Naive thymus-derived CD4-positive, alpha-beta T cell (primary cell): ENCODE results near the gene FOXQ1. TPM values are rescaled to one million over a fixed set of nuclear protein-coding genes. Genes with fewer than 3 reads are reported as not detected.

Experiments used
- ATAC-seq: fragments of 150-1000 bp; cut with Tn5 transposase; 2 replicates; pipeline ENCODE4 v1.10.0; 2021; ENCODE audit warnings: mild to moderate bottlenecking, moderate library complexity
- CTCF ChIA-PET: fragments of 350-600 bp; sonication (Branson Sonifier 250); formaldehyde crosslinking; loops from one replicate; lab custom pipeline; 2021; ENCODE audit warnings: antibody characterized with exemption; lab: Charles Lee
- POLR2A ChIA-PET: fragments of 350-600 bp; sonication (Branson Sonifier 250); formaldehyde crosslinking; loops from one replicate; lab custom pipeline; 2021; ENCODE audit warnings: antibody characterized with exemption, inconsistent platforms; lab: Charles Lee
- DNase-seq, 9 donors: peaks; one replicate each; pipeline versions ENCODE4 v3.0.0 to v3.0.0-alpha.2; 2020 to 2022; ENCODE audit warnings: mixed read lengths in 1 of 9
- H3K27ac ChIP-seq: one replicate; pipeline ENCODE4 v1.7.0; 2013; ENCODE audit warnings: mild to moderate bottlenecking, low read depth, low read length, moderate library complexity
- H3K27me3 ChIP-seq, 2 donors: one replicate each; pipeline ENCODE4 v1.7.0; 2013; ENCODE audit warnings: low read length in 2 of 2, mild to moderate bottlenecking in 2 of 2, moderate library complexity in 2 of 2; ENCODE audit not compliant: control insufficient read depth in 2 of 2, insufficient read depth in 2 of 2
- H3K36me3 ChIP-seq, 3 experiments: 1 replicate in 2 of 3; 2 replicates in 1 of 3; pipeline ENCODE4 v1.7.0; 2013; ENCODE audit warnings: low read length in 3 of 3, mild to moderate bottlenecking in 3 of 3, moderate library complexity in 1 of 3; ENCODE audit not compliant: insufficient read depth in 3 of 3, control insufficient read depth in 2 of 3
- H3K4me1 ChIP-seq, 2 donors: one replicate each; pipeline ENCODE4 v1.7.0; 2013; ENCODE audit warnings: low read length in 2 of 2, mild to moderate bottlenecking in 2 of 2, moderate library complexity in 1 of 2; ENCODE audit not compliant: control insufficient read depth in 2 of 2, insufficient read depth in 2 of 2
- H3K4me3 ChIP-seq: 2 replicates; pipeline ENCODE4 v1.7.0; 2013; ENCODE audit warnings: mild to moderate bottlenecking, low read length
- H3K9me3 ChIP-seq, 3 experiments: 1 replicate in 2 of 3; 2 replicates in 1 of 3; pipeline ENCODE4 v1.7.0; 2013; ENCODE audit warnings: low read length in 3 of 3; ENCODE audit not compliant: control insufficient read depth in 2 of 3
- H3K27ac Mint-ChIP-seq, 9 donors: one replicate each; pipeline ENCODE4 v1.8.0; 2020 to 2022; ENCODE audit warnings: mixed read lengths in 9 of 9, mild to moderate bottlenecking in 8 of 9, moderate library complexity in 5 of 9, inconsistent platforms in 2 of 9
- H3K27me3 Mint-ChIP-seq, 5 donors: one replicate each; pipeline ENCODE4 v1.8.0; 2021 to 2022; ENCODE audit warnings: mixed read lengths in 5 of 5, mild to moderate bottlenecking in 1 of 5
- H3K36me3 Mint-ChIP-seq, 5 donors: one replicate each; pipeline ENCODE4 v1.8.0; 2020 to 2022; ENCODE audit warnings: mixed read lengths in 5 of 5, mild to moderate bottlenecking in 3 of 5, inconsistent platforms in 1 of 5
- H3K4me1 Mint-ChIP-seq, 7 donors: one replicate each; pipeline ENCODE4 v1.8.0; 2020 to 2022; ENCODE audit warnings: mixed read lengths in 7 of 7, mild to moderate bottlenecking in 3 of 7, inconsistent platforms in 1 of 7
- H3K4me3 Mint-ChIP-seq, 10 donors: one replicate each; pipeline ENCODE4 v1.8.0; 2020 to 2022; ENCODE audit warnings: mild to moderate bottlenecking in 10 of 10, mixed read lengths in 10 of 10, moderate library complexity in 6 of 10, inconsistent platforms in 2 of 10
- H3K9me3 Mint-ChIP-seq, 11 donors: one replicate each; pipeline ENCODE4 v1.8.0; 2020 to 2022; ENCODE audit warnings: mixed read lengths in 11 of 11, mild to moderate bottlenecking in 4 of 11, inconsistent platforms in 1 of 11, moderate library complexity in 1 of 11
- intact Hi-C, 2 donors: fragments of 100-400 bp; cut with micrococcal nuclease; formaldehyde crosslinking; loops; one replicate each; pipeline ENCODE4 v1.15.1; 2023
- polyA plus RNA-seq, 2 donors: library from polyadenylated mRNA; unstranded; fragments of 300-500 nt; fragmentation: Illumina TruSeq; gene quantifications; one replicate each; pipeline ENCODE4 v1.2.3, GENCODE V29; 2021
- total RNA-seq, 6 experiments: library from RNA in 5 of 6; stranded (reverse) in 5 of 6; gene quantifications; 1 replicate in 5 of 6; 2 replicates in 1 of 6; pipeline ENCODE4 v1.2.3 and lab custom pipeline; 2021 to 2026

Gene FOXQ1
- total and polyA plus RNA-seq, 7 experiments from 2014 or later = not detected

- peaks cover 41 to 62% (median 56%) of the 10 kb centered on the region in 5 donors for H3K27me3 Mint-ChIP-seq
- no peaks in the 10 kb centered on the region for H3K4me1 Mint-ChIP-seq
These were observed 52.1 kb downstream of the FOXQ1 start for GRCh38 chr6:1363729-1364572.

More at GRCh38 chr6:1363729-1364572, 52.1 kb downstream of the FOXQ1 start:
- Histone ChIP-seq H3K4me1 (no peaks in the 10 kb centered on the region), H3K27me3 (no peaks in the 10 kb centered on the region), H3K27ac (no peak overlapping the region), H3K4me3 (no peak overlapping the region), H3K36me3 (no peaks in the 10 kb centered on the region), H3K9me3 (no peaks in the 10 kb centered on the region)
- Mint-ChIP-seq H3K27ac (no peak overlapping the region), H3K4me3 (no peak overlapping the region), H3K36me3 (no peaks in the 10 kb centered on the region), H3K9me3 (peaks cover 0 to 12% (median 0%) of the 10 kb centered on the region in 11 donors)
- no peak for ATAC-seq
- POLR2A ChIA-PET = no interaction called here
- intact Hi-C loops = no loop called here
- no peak for DNase-seq
- CTCF ChIA-PET = no interaction called here

Other genes starting within 250 kb of the FOXQ1 start
- gene FOXF2, start 77.5 kb downstream of the FOXQ1 start, total RNA-seq = not detected
- gene FOXF2, start 77.5 kb downstream of the FOXQ1 start, polyA plus RNA-seq = not detected